HG02798 (cell line): ENCODE measurements around the gene NCDN.
A peak's percentile ranks its signal among the peaks of the same experiment; 100 is the strongest.

Experiments
- ATAC-seq: cut with Tn5 transposase; IDR thresholded peaks from one replicate; pipeline ENCODE4 v1.9.1; 2021; ENCODE audit warnings: mild to moderate bottlenecking; ENCODE audit not compliant: unreplicated experiment, poor library complexity

Gene NCDN

DNA sequence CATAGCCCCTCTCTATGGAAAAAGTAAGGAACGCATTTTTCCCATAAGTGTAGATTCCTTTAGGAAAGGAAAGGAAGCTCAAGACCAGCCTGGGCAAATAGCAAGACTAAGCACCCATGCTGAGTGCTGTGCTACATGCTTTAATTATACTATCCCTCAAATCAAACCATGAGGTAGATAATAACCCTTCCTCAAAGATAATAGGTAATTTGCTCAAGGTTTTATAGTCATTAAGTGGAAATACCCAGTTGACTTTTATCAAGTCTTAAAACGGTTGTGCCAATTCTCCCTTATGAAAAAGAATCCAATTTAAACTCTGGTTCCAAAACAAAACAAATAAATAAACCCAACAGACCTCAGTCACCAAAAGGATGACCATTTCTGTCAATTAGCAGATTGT, 3.7 kb upstream of the NCDN start:
- no peak for ATAC-seq

DNA sequence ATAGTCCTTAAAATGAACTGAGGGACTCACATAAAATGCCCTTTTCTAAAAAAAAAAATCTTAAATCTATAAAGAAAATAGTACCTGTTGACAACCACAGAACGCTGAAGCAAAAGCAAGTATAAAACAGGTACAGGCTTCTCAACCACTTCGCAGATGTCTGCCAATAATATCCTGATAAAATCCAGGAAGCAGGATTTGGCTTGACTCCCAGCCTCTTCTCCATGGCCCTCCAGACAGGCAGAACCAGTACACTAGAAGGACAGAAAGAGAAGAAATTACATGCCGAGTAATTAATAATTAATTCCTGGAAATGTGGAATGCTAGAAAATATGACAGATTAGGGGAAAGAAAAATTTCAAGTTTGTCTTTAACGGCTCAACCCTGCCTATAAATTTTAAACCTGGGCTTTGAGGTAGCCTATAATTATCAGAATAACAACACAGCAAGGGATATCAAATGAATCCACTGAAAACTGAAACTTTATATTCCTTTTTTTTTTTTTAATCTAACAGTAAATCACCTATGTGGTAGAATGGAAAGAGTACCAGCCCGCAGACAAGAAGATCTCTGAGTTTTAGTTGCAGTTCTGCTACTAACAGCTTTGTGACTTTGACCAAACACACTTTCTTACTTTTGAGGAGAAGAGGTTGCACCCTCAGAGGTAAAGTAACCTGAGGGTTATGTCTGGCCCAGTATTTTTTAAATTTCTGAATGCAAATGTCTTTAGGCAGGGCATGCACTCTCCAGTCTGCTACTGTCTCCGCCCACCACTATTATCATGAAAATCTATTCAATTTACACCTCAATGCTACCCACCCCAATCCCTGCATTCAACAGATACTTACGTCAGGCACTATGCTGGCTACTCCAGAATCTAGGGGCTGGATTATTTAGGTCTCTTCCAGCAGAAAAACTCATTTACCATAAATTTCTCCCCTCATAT, 3.1 kb upstream of the NCDN start:
- ATAC-seq = no peak

DNA sequence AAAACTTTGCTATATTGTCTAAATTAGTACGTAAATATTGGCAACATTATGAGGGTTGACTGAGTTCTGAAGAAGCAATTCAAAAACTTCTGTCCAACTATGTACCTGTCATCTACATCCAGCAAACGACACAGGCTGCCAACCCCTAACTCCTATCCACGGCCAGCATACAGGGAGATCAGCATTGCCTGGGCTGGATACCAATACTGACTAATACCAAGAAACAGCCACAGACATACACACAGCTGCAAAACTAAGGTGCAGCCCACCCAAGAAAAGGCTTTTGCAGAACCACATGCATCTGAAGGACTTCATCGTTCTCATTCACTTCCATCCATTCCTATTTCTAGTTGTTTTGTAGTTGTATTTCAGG, 2.4 kb upstream of the NCDN start:
- no peak for ATAC-seq

DNA sequence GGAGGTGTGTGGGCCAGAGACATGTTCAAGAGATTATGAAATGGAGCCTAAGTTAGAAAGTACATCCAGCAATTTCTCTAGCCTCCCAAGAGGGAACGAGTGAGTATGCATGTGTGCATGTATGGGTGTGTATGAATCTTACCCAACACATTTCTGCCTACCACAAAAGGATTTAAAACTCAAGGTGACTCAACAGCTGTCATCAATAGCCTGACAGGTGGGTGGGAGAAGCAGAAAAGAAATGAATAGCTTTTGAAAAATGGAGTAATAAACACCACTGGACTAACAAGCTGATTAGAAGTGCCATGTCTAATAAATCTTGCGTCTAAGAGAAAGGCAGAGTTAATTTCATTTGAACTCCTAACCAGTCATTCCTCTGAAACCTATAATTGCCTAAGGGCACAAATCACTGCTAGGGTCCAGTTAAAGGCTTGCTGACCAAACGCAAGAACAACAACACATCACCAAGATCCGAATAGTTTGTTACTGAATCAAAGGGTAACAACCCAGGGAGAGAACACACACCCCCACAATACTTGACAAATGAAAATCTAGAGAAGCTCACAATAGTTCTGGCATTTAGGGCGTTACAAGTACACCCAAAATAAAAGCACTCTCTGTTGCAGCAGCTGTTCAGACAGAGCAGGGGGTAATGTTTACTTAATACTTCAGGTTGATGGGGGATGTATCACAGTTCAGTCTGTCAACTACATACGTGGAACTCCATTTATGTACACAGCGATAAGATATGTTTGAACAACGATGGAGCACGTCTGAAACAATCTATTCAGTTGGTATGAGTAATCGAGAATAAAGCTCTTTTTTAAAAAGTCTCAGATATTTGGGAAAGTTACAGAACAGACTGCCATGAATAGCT, 1.8 kb upstream of the NCDN start:
- no peak for ATAC-seq

DNA sequence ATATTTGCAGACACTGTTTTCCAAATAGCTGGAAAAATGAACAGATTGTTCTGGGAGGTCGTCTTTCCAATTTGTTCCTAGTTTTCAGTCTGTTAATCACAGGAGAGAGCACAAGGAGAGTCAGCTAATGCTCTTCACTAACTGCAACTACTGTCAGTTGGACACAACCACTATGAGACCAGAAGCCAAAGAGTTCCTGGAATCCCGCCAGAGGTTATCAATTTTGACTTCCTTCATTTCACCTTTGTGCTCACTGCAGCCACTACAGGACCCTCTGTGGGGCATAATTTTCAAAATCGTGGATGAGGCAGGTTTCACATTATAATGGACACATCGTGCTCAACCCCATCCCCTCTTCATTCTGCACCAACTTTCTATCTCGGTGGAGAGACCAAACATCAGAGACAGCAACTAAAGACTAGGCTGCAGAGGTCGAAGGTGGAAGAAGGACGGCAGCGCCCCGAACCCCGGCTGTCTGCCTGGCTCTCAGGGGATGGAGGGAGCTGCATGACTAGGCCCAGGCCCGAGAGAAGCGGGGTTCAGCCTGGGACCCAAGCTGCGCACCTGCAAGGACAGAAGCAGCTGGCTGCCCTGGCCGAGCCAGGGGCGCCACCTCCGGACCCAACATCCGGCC, 998 bp upstream of the NCDN start:
- ATAC-seq = no peak

DNA sequence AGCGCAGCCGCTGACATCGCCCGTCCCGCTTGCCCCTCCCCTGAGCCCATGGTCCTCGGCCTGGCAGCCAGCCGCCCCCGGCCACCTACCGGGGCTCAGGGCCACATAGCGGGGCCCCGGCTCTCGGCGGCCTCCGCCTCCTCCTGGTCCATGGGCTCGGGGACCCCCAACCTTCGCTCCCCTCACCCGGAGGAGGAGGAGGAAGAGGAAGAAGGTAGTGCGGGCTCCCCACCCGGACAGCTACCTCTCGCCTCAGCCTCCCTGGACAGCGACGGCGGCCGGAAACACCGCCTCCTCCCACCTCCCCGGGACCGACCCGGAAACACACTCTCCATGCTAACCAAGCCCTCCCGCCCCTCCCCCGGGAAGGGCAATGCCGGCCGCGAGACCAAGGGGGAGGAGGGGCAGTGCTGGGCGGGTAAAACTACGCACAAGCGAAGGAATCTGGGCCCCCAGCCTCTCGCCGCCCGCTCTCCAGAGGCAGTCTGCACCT, 435 bp upstream of the NCDN start, which contains the start of gene KIAA0319L:
Gene KIAA0319L (minus strand): TSS at position 286 of the 493 bp plus-strand sequence. CDS start 2,912 bp downstream, outside the sequence.
- ATAC-seq = peak; percentile 85

DNA sequence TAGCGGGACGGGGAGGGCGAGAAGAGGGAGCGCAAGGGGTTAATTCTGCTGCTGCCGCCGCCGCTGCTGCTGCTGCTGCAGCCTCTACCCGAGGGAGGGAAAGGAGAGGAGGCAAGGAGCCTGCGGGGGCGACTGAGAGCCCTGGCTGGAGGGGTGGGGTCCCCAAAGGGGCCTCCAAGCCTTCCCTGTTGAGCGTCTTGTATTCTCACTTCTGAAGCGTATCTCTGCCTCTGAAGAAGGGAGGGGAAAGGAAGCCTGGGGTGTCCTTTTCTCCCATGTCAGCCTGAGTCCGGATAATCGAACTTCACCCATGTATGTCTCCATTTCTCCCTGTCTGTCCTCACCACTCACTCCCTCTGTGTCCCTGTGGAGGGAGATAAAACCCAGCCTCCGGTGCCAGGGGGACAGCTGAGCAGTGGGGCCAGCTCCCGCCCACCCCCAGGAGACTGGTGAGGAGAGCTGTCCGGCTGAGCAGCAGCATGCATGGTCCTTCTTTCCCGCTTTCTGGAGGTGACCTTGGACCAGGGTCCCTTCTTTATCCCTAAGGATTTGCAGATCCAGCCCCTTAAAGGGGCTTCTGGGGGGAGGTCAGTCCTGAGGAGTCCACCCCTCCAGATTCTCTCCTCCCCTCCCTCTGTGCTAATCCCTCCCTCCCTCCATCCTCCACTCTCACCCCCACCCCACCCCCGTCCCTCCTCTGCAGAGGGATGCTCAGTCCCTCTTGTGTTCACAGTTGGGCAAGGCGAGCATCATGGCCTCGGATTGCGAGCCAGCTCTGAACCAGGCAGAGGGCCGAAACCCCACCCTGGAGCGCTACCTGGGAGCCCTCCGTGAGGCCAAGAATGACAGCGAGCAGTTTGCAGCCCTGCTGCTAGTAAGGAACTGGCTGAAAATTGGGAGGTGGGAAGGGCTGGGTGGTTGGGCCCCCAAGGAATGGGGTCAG, 1.0 kb downstream of the NCDN start:
- no peak for ATAC-seq

DNA sequence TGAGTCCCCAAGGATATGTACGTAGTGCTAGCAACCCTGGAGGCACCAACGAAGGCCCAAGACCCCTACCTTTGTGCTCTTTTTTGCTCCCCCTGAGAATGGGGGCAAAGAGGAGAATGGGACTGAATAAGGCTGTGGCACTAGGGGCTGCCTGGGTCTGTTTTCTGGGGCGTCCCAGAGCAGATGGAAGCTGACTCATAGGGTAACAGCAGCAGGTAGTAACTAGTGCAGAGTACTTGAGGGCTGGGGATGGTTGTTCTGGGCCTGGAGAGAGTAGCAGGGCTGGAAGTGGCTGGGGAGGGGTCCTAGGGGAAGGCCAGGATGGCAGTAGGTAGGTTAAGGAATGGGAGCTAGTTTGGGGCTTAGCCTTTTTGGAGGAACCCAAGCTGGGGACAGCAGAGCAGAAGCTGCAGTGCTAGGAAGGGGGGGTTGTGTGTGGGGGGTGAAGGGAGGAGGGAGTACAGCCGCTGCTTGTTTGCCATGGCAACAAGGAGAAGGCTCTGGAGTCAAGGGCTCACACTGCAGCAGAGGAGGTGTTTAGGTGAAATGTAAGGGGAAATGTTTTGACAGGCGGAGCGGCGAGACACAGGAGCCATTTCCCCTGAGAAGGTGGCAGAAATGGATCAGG, 1.8 kb downstream of the NCDN start:
- no peak for ATAC-seq

DNA sequence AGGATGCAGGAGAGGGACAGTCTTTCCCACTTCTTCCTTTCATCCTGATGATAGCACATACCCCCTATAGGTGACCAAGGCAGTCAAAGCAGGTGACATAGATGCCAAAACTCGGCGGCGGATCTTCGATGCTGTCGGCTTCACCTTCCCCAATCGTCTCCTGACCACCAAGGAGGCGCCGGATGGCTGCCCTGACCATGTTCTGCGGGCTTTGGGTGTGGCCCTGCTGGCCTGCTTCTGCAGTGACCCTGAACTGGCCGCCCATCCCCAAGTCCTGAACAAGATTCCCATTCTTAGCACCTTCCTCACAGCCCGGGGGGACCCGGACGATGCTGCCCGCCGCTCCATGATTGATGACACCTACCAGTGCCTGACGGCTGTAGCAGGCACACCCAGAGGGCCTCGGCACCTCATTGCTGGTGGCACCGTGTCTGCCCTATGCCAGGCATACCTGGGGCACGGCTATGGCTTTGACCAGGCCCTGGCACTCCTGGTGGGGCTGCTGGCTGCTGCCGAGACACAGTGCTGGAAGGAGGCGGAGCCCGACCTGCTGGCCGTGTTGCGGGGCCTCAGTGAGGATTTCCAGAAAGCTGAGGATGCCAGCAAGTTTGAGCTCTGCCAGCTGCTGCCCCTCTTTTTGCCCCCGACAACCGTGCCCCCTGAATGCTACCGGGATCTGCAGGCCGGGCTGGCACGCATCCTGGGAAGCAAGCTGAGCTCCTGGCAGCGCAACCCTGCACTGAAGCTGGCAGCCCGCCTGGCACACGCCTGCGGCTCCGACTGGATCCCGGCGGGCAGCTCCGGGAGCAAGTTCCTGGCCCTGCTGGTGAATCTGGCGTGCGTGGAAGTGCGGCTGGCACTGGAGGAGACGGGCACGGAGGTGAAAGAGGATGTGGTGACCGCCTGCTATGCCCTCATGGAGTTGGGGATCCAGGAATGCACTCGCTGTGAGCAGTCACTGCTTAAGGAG, 2.9 kb downstream of the NCDN start:
- ATAC-seq = no peak

DNA sequence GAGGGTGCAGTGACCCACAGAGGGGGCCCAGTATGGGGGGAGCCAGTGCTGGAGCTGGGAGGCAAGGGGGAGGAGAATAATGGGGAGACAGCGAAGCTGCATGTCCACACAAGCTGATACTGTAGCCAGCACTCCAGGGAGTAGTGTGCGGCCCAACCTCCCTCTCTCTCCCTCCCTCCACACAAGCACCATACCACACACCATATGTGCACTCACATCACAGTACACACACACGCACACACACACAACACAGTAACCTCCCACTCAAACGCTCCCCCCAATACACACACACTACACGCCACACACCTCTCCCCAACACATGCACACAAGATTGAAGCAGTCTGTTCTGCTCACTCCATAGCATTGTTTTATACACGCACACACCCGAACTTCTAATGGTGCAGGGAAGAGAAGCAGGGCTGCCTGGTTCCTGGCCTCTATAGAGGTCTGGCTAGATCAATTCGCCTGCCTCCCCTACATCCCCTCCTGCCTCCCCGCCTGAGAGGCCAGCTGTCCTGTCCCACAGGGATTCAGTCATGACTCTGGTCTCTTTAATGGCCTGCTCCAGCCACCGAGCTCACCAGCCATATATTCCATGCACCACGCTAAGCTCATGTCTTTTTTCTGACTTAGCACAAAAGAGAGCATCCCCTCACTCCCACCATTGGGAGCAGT, 3.8 kb downstream of the NCDN start:
- no peak for ATAC-seq

DNA sequence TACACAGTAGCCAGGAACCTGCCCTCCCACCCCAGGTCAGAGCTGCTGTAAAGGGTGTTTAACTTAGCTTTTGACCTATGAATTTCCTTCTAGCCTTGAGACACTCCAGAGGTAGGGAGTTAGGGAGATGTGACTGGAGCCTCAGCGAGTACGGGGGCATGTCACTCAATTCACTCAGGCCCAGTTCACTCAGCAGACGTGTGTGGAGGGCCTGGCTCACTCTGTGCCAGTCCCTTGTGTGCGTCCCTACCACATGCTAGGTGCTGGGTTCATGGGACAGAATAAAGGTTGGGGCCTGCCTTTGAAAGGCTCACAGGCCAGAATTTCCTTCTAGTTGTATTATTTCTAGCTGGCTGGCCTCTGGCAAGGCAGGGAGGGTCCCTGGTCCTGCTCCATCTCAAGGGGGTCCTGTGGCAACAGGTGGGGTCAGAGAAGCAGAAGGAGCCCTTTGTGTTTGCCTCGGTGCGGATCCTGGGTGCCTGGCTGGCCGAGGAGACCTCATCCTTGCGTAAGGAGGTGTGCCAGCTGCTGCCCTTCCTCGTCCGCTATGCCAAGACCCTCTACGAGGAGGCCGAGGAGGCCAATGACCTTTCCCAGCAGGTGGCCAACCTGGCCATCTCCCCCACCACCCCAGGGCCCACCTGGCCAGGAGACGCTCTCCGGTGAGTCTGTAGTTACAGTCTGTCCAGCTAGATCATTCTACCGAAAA, 4.5 kb downstream of the NCDN start:
- ATAC-seq = no peak

DNA sequence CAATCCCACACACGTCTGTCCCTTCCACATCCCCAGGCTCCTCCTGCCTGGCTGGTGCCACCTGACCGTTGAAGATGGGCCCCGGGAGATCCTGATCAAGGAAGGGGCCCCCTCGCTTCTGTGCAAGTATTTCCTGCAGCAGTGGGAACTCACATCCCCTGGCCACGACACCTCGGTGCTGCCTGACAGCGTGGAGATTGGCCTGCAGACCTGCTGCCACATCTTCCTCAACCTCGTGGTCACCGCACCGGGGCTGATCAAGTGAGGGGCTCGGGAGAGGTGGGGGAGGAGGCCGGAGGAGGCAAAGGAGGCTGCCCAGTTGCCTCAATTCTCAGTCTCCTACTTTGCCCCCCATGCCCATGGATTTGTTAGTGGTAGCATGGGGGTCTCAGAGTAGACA, 5.6 kb downstream of the NCDN start:
- no peak for ATAC-seq

DNA sequence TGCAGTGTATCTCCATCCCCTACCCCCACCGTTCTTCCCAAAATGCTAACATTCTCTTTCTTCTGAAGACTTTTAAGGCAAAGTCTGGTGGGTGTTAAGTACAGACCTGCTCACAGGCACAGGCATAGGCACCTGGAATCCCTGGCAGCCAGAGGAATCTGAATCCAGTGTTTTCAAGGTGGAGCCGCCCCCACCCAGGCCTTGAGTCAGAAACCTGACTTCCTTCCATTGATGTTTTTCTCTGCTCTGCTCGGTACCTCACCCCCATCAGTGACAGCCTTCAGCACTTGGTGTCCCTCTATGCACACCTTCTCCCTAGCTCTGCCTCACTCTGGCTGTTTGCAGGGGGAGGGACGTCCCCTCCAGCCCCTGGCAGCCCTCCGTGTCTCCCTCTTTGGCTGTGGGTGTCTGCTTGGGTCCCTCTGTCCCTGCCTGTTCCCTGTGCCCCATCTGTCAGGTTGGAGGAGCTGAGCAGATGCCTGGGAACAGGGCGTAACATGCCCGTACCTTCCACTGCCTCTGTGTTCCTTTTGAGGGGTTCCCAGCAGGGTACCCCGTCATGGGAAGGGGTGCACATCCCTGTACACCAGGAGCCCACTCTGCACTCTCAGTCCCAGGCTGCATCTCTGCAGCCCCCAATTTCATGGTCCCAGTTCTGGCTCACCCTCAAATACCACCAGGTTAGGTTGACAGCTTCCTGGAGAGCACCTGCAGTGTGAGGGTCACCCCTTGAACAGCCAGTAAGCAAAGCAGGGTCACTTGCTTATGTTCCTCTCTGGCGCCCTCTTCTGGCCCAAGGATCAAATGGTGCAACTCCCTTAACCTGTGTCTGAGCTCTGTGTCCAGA, 6.7 kb downstream of the NCDN start:
- ATAC-seq = peak; percentile 42

DNA sequence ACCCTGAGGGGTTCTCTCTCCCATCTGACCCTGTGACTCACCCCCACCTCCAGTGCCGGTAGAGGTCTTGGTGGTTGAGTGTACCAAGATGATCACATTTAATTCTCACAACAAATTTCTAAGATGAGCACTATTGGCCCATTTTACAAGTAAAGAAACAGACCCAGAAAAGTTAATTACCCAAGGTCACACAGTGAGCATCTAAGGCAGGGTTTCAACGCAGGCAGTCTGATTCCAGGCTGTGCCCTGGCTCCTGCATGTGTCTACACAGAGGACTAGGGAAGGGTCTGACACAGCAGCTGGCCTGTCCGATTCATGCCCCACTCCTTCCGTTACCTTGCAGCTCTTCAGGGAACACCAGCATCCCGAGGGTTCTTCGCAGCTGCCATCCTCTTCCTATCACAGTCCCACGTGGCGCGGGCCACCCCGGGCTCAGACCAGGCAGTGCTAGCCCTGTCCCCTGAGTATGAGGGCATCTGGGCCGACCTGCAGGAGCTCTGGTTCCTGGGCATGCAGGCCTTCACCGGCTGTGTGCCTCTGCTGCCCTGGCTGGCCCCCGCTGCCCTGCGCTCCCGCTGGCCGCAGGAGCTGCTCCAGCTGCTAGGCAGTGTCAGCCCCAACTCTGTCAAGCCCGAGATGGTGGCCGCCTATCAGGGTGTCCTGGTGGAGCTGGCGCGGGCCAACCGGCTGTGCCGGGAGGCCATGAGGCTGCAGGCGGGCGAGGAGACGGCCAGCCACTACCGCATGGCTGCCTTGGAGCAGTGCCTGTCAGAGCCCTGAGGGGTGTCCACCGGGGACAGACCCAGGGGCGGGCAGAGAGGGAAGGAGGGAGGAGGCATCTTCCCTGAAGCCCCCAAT, 7.5 kb downstream of the NCDN start:
- no peak for ATAC-seq

DNA sequence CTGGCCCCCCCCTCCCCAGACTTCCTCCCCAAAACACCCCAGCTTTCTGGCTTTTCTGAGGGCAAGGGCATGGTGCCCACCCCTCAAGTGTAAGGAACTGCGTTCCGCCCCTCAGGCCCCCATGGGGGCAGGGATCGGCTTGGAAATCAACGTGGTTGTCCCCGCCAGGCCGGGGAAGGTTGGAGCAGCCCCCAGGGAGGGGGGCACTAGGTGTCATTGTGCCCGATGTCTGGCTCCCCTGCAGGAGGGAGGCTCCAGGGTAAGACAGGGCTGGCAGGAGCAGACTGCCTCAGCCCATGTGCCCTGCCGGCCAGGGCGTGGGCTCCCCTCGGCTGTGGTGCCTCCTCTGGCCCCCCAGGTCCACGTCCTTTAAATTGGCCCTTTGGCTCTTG, 8.1 kb downstream of the NCDN start:
- no peak for ATAC-seq
